Neural cell (in vitro differentiated cells): ENCODE results near the gene CDH3. TPM values are rescaled to one million over a fixed set of nuclear protein-coding genes. Genes with fewer than 3 reads are reported as not detected.

Experiments used
- H2AFZ ChIP-seq: fragments of 200-600, 300-800 bp; sonication (generic), shearing (Covaris generic); 2 replicates; pipeline ENCODE4 v1.6.0; 2014; ENCODE audit warnings: low read depth, mild to moderate bottlenecking, antibody characterized with exemption, low read length, moderate library complexity
- H3F3A ChIP-seq: fragments of 200-600 bp; shearing (Covaris generic); 2 replicates; pipeline ENCODE4 v1.6.1; 2016; ENCODE audit warnings: mild to moderate bottlenecking, moderate library complexity, mixed read lengths, antibody characterized with exemption, low read length; ENCODE audit not compliant: insufficient read depth, poor library complexity, severe bottlenecking
- H3K27ac ChIP-seq: fragments of 200-600, 300-800 bp; sonication (generic), shearing (Covaris generic); 2 replicates; pipeline ENCODE4 v1.5.1; 2014; ENCODE audit warnings: mild to moderate bottlenecking, low read length, moderate library complexity
- H3K27me3 ChIP-seq: fragments of 300-800, 200-600 bp; sonication (generic), shearing (Covaris generic); 2 replicates; pipeline ENCODE4 v1.6.0; 2014; ENCODE audit warnings: mild to moderate bottlenecking, low read depth, low read length, moderate library complexity; ENCODE audit not compliant: insufficient read depth
- H3K36me3 ChIP-seq: fragments of 300-800, 200-600 bp; sonication (generic), shearing (Covaris generic); 2 replicates; pipeline ENCODE4 v1.5.1; 2014; ENCODE audit warnings: mild to moderate bottlenecking, antibody characterized with exemption, low read length, moderate library complexity; ENCODE audit not compliant: insufficient read depth
- H3K4me2 ChIP-seq: fragments of 300-800, 200-600 bp; sonication (generic), shearing (Covaris generic); 2 replicates; pipeline ENCODE4 v1.6.0; 2014; ENCODE audit warnings: mild to moderate bottlenecking, low read length
- H3K4me3 ChIP-seq: fragments of 300-800, 200-600 bp; sonication (generic), shearing (Covaris generic); 2 replicates; pipeline ENCODE4 v1.5.1; 2014; ENCODE audit warnings: mild to moderate bottlenecking, low read length, moderate library complexity
- H3K79me2 ChIP-seq: fragments of 200-600 bp; shearing (Covaris generic); replicated peaks from 2 replicates; pipeline ENCODE4 v1.6.0; 2014; ENCODE audit warnings: mild to moderate bottlenecking, low read length, moderate library complexity; ENCODE audit not compliant: insufficient read depth
- H3K9ac ChIP-seq: fragments of 300-800, 200-600 bp; sonication (generic), shearing (Covaris generic); 2 replicates; pipeline ENCODE4 v1.6.1; 2016; ENCODE audit warnings: mild to moderate bottlenecking, low read length, mixed read lengths
- H3K9me2 ChIP-seq: fragments of 200-600 bp; shearing (Covaris generic); 2 replicates; pipeline ENCODE4 v1.6.1; 2016; ENCODE audit warnings: mild to moderate bottlenecking, low read length, mixed read lengths; ENCODE audit not compliant: insufficient read depth
- H3K9me3 ChIP-seq: fragments of 200-600, 300-800 bp; sonication (generic), shearing (Covaris generic); 2 replicates; pipeline ENCODE4 v1.6.1; 2016; ENCODE audit warnings: mild to moderate bottlenecking, mixed run types, low read length, moderate library complexity, mixed read lengths
- H4K20me1 ChIP-seq: fragments of 200-600 bp; shearing (Covaris generic); 2 replicates; pipeline ENCODE4 v1.6.1; 2016; ENCODE audit warnings: mild to moderate bottlenecking, mixed run types; ENCODE audit not compliant: insufficient read depth
- CTCF ChIP-seq: fragments of 450-650 bp; IDR thresholded peaks from 2 replicates; pipeline ENCODE4 v1.5.1; 2014; ENCODE audit warnings: antibody characterized with exemption, mild to moderate bottlenecking, moderate library complexity; ENCODE audit not compliant: poor library complexity, severe bottlenecking
- EP300 ChIP-seq: fragments of 450-650 bp; conservative IDR thresholded peaks from 2 replicates; pipeline ENCODE4 v1.6.1; 2014; ENCODE audit warnings: antibody characterized with exemption, mild to moderate bottlenecking, moderate library complexity; ENCODE audit not compliant: poor library complexity, severe bottlenecking
- EZH2 ChIP-seq: fragments of 200-600, 300-800 bp; shearing (Covaris generic), sonication (generic); IDR thresholded peaks from 2 replicates; pipeline ENCODE4 v1.6.1; 2014; ENCODE audit warnings: antibody characterized with exemption, low read length, borderline replicate concordance, mild to moderate bottlenecking; ENCODE audit not compliant: insufficient read depth, poor library complexity, severe bottlenecking
- MXI1 ChIP-seq: fragments of 450-650 bp; conservative IDR thresholded peaks from 2 replicates; pipeline ENCODE4 v1.6.1; 2014; ENCODE audit warnings: antibody characterized with exemption, mild to moderate bottlenecking; ENCODE audit not compliant: poor library complexity, severe bottlenecking
- POLR2AphosphoS5 ChIP-seq: IDR thresholded peaks from 2 replicates; pipeline ENCODE4 v1.6.1; 2012
- RAD21 ChIP-seq: fragments of 450-650 bp; conservative IDR thresholded peaks from 2 replicates; pipeline ENCODE4 v1.6.1; 2014; ENCODE audit warnings: antibody characterized with exemption, mild to moderate bottlenecking, moderate library complexity
- SMC3 ChIP-seq: fragments of 450-650 bp; conservative IDR thresholded peaks from 2 replicates; pipeline ENCODE4 v1.6.1; 2014; ENCODE audit warnings: antibody characterized with exemption, mild to moderate bottlenecking, moderate library complexity; ENCODE audit not compliant: poor library complexity
- TAF1 ChIP-seq: IDR thresholded peaks from 2 replicates; pipeline ENCODE4 v1.6.1; 2012; ENCODE audit warnings: low read depth
- polyA plus RNA-seq: library from polyadenylated mRNA; depleted of rRNA; stranded (reverse); fragments of >200 nt; gene quantifications from 2 replicates; pipeline ENCODE4 v1.2.3, GENCODE V29; 2014
- TF ChIP-seq, protein P1 (sequence below): IDR thresholded peaks from 2 replicates; pipeline ENCODE4 v1.6.1; 2012; ENCODE audit warnings: borderline replicate concordance

CDH3 gene
- polyA plus RNA-seq, 1 donor from 2014 or later = 9.1 TPM

DNA sequence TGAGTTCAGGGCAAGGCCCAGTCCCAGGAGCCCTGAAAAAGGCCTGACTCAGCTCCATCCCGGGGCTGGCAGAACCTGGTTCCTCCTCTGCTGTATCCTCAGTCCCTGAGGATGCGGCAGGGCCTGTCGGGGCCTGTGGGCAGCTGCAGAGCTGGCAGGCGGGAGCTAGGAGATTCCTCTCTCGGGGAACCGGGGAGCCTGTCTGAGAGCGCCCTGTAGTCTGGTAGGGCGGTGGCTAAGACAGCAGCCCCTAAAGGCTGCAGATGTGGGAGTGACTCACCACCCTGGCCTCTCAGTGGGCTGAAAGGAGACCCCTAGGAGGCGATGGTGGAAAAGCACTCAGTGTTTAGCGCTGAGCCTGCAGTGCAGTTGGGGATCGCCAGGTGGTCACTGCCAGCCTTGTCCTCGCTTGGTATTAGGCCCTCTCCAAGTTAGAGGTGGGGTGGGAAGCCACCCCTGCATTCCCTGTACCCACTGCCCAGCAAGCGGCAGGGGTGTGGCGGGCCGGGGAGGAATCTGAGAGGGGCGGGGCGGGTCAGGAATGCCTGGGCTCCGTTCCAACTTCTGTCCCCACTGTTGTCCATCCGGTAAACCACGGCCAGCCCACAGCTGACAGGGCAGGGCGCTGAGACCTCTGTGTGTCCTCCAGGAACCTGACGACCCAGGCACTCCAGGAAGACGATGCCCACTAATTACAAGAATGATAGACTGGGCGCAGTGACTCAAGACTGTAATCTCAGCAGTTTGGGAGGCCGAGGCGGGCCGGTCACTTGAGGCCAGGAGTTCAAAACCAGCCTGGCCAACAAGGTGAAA lies 62.4 kb downstream of the CDH3 start:
- Histone ChIP-seq H3K9ac (no peak overlapping the region), H3K27ac (no peak overlapping the region), H3K36me3 (no peaks in the 10 kb centered on the region), H3K9me2 (no peaks in the 10 kb centered on the region), H3K79me2 (no peaks in the 10 kb centered on the region), H3K27me3 (no peaks in the 10 kb centered on the region), H3K9me3 (no peaks in the 10 kb centered on the region), H3K4me3 (no peak overlapping the region), H3K4me2 (no peak overlapping the region), H3F3A (no peaks in the 10 kb centered on the region), H4K20me1 (no peaks in the 10 kb centered on the region), H2AFZ (no peak overlapping the region)
- TF ChIP-seq SMC3 (no peak), MXI1 (no peak), TAF1 (no peak), POLR2AphosphoS5 (no peak), CTCF (no peak), EZH2 (no peak), EP300 (no peak), RAD21 (no peak)
- TF ChIP-seq, protein P1, sequence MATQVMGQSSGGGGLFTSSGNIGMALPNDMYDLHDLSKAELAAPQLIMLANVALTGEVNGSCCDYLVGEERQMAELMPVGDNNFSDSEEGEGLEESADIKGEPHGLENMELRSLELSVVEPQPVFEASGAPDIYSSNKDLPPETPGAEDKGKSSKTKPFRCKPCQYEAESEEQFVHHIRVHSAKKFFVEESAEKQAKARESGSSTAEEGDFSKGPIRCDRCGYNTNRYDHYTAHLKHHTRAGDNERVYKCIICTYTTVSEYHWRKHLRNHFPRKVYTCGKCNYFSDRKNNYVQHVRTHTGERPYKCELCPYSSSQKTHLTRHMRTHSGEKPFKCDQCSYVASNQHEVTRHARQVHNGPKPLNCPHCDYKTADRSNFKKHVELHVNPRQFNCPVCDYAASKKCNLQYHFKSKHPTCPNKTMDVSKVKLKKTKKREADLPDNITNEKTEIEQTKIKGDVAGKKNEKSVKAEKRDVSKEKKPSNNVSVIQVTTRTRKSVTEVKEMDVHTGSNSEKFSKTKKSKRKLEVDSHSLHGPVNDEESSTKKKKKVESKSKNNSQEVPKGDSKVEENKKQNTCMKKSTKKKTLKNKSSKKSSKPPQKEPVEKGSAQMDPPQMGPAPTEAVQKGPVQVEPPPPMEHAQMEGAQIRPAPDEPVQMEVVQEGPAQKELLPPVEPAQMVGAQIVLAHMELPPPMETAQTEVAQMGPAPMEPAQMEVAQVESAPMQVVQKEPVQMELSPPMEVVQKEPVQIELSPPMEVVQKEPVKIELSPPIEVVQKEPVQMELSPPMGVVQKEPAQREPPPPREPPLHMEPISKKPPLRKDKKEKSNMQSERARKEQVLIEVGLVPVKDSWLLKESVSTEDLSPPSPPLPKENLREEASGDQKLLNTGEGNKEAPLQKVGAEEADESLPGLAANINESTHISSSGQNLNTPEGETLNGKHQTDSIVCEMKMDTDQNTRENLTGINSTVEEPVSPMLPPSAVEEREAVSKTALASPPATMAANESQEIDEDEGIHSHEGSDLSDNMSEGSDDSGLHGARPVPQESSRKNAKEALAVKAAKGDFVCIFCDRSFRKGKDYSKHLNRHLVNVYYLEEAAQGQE = no peak

GRCh38 chr16:68710211-68710610 lies 65.1 kb downstream of the CDH3 start:
- no peak overlapping the region for H3K27ac ChIP-seq
- H3K9me2 ChIP-seq = no peaks in the 10 kb centered on the region

More at GRCh38 chr16:68710211-68710610, 65.1 kb downstream of the CDH3 start:
- H3K79me2 ChIP-seq = no peaks in the 10 kb centered on the region
- H3K9ac ChIP-seq = no peak overlapping the region
- H3F3A ChIP-seq = no peaks in the 10 kb centered on the region
- no peak for TF ChIP-seq SMC3
- no peak for TF ChIP-seq POLR2AphosphoS5
- no peak for TF ChIP-seq RAD21
- TF ChIP-seq MXI1 = no peak
- no peak for TF ChIP-seq EZH2
- TF ChIP-seq EP300 = no peak
- TF ChIP-seq, protein P1 = no peak
- TF ChIP-seq CTCF = no peak
- TF ChIP-seq TAF1 = no peak
- H3K4me2 ChIP-seq = no peak overlapping the region
- no peaks in the 10 kb centered on the region for H3K27me3 ChIP-seq
- no peak overlapping the region for H3K4me3 ChIP-seq
- H3K36me3 ChIP-seq = no peaks in the 10 kb centered on the region
- H3K9me3 ChIP-seq = no peaks in the 10 kb centered on the region
- no peak overlapping the region for H2AFZ ChIP-seq
- H4K20me1 ChIP-seq = no peaks in the 10 kb centered on the region
